ENCODE results near the gene MYO1D.

MYO1D gene

GRCh38 chr17:32449963-32450362 lies 427.0 kb downstream of the MYO1D start:
- no peak overlapping the region for H3K4me3 ChIP-seq (replicated peaks; ENCODE audit: low read depth, low read length)
- TF ChIP-seq CTCF (IDR thresholded peaks at IDR 0.05; ENCODE audit: low read depth, low read length, missing control alignments), result no peak
- DNase-seq (ENCODE audit: extremely low read depth, low read depth), result no peak

GRCh38 chr17:32446949-32447348 lies 430.0 kb downstream of the MYO1D start:
- DNase-seq (ENCODE audit: extremely low read depth, low read depth), result no peak
- no peak overlapping the region for H3K4me3 ChIP-seq (replicated peaks; ENCODE audit: low read depth, low read length)
- TF ChIP-seq CTCF (IDR thresholded peaks at IDR 0.05; ENCODE audit: low read depth, low read length, missing control alignments), result no peak

DNA sequence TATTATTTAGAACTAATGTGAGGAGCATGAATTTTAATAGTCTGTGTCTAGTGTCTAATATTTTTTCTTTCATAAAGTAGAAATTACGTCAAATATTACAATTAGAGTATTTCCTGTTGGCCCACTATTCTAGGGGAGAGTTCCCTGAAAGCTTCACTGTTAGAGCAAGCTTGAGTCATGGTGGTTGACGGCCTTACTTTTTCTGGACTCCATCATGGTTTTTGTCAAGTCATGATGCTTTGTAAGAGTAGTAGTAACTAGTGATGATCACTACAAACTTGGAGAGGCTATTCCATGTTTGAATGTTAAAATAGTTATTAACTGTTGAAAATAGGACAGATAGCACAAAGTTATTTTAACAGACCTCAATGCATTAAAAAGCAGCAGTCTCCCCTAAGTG lies 431.0 kb downstream of the MYO1D start:
- DNase-seq (ENCODE audit: extremely low read depth, low read depth), result no peak
- no peak for TF ChIP-seq CTCF (IDR thresholded peaks at IDR 0.05; ENCODE audit: low read depth, low read length, missing control alignments)
- peak overlapping the region; percentile 96 for H3K4me3 ChIP-seq (replicated peaks; ENCODE audit: low read depth, low read length)

- H3K4me3 ChIP-seq (replicated peaks; ENCODE audit: low read depth, low read length), result peak overlapping the region; percentile 96
- no peak for DNase-seq (ENCODE audit: extremely low read depth, low read depth)
- TF ChIP-seq CTCF (IDR thresholded peaks at IDR 0.05; ENCODE audit: low read depth, low read length, missing control alignments), result no peak
These were observed 431.4 kb downstream of the MYO1D start for GRCh38 chr17:32445497-32445896.

DNA sequence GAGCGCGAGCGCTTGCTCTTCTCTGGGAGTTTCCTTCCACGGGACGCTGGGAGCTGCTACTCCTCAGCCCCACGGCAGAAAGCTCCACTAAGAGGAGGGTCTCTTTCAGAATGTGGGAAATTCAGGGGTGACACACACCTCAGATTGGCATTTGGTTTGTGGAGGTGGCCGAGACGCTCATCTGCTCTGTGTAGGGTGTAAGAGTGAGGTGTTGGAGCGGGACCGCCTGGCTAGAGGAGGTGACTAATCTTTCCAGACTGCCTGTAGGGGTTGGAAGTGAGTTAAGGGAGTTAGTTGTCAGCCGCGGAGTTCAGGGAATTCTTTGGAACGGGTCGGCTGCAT lies 431.9 kb downstream of the MYO1D start:
- H3K4me3 ChIP-seq (replicated peaks; ENCODE audit: low read depth, low read length), result peak overlapping the region; percentile 96
- DNase-seq (ENCODE audit: extremely low read depth, low read depth), result peak; percentile 20
- no peak for TF ChIP-seq CTCF (IDR thresholded peaks at IDR 0.05; ENCODE audit: low read depth, low read length, missing control alignments)

GRCh38 chr17:32444301-32445073 lies 432.4 kb downstream of the MYO1D start, which contains the start of gene PSMD11:
TSS of gene PSMD11 (plus strand) at chr17:32444510. CDS start at chr17:32444524, 14 bp downstream.
- TF ChIP-seq CTCF (IDR thresholded peaks at IDR 0.05; ENCODE audit: low read depth, low read length, missing control alignments), result peak; percentile 91

More at GRCh38 chr17:32444301-32445073, 432.4 kb downstream of the MYO1D start, which contains the start of gene PSMD11:
- H3K4me3 ChIP-seq (replicated peaks; ENCODE audit: low read depth, low read length), result peak within 1 kb of the TSS; percentile 96
- DNase-seq (ENCODE audit: extremely low read depth, low read depth), result peak; percentile 84
